GM19397 (cell line): ENCODE results near the gene GSK3B.

Experiments used
- ATAC-seq: cut with Tn5 transposase; IDR thresholded peaks from one replicate; pipeline ENCODE4 v1.9.1; 2021; ENCODE audit warnings: mild to moderate bottlenecking, moderate library complexity; ENCODE audit not compliant: unreplicated experiment

GSK3B gene

GRCh38 chr3:119945291-119945690, 149.0 kb downstream of the GSK3B start:
- no peak for ATAC-seq

DNA sequence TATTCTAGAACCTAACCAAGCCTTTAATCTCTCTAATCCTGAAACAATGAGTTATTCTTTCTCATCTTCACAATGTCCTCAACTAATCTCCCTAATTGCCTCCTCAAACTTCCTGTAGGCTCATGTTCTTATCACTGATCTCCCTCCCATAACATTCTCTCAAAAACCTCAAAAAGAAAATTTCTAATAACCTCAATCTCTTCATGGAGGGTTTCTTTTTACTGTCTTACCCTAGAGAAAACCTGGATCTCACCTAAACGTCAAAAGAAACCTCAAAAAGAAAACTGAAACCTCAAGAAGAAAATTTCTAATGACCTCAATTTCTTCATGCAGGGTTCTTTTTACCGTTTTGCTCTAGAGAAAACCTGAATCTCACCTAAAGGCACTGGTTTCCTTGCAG, 150.2 kb downstream of the GSK3B start:
- ATAC-seq: no peak

DNA sequence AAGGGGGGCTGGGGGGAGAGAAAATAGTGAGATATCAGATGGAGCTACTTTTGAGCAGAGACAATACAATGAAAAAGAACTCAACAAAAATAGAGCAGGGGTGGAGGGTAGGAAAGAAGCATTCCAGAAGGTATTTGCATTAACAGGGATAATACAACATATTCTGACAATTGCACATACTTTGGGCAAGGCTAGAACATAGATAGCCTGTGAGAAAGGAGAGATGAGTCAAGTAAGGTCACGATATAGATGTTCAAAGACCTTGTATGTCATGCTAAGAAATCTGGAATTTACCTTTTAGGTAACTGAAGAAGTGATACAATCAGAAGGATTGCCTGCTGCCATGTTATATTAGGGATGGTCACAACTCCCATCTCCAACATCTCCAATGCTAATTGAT, 155.2 kb downstream of the GSK3B start:
- no peak for ATAC-seq

GRCh38 chr3:119937229-119937628, 157.0 kb downstream of the GSK3B start:
- peak; percentile 100 for ATAC-seq

- no peak for ATAC-seq
Measured at GRCh38 chr3:119934249-119934648, 160.0 kb downstream of the GSK3B start.

DNA sequence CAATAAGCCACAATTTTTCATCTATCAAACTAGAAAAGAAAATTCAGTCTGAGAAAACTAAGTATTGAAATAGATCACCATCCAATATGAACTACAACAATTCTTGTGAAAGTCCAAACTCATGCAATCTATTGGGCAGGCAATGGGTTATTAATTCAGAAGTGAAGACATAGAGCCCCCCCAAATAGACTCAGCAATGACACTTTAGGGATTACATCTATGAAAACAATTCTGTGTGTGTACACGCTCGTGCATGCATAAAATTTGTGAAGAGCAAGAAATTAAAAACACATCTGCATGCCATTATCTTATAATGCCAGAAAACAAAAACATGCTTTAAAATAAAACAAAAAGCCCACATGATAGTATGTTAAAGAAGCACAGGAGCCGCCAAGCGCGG, 161.0 kb downstream of the GSK3B start:
- no peak for ATAC-seq

DNA sequence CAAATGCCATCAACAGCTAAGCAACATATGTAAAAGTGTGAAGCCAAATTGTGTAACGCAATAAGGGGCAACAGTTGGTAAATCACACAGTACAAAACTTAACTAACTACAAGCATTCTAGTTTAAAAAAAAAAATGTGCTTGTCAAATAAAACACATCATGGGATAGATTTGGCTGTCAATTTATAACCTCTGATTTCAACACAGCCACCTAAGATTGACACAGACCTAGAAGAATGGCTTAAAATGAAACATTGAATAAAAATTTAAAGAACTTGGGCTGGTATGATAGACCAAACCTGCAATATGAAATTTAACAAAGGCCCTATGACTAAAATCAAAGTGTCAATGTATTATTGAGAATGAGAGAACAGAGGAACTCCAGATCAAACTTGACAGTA, 164.0 kb downstream of the GSK3B start:
- no peak for ATAC-seq

- ATAC-seq: no peak
Measured at GRCh38 chr3:119927190-119927589, 167.1 kb downstream of the GSK3B start.

GRCh38 chr3:119924111-119925094, 169.8 kb downstream of the GSK3B start:
- no peak for ATAC-seq

DNA sequence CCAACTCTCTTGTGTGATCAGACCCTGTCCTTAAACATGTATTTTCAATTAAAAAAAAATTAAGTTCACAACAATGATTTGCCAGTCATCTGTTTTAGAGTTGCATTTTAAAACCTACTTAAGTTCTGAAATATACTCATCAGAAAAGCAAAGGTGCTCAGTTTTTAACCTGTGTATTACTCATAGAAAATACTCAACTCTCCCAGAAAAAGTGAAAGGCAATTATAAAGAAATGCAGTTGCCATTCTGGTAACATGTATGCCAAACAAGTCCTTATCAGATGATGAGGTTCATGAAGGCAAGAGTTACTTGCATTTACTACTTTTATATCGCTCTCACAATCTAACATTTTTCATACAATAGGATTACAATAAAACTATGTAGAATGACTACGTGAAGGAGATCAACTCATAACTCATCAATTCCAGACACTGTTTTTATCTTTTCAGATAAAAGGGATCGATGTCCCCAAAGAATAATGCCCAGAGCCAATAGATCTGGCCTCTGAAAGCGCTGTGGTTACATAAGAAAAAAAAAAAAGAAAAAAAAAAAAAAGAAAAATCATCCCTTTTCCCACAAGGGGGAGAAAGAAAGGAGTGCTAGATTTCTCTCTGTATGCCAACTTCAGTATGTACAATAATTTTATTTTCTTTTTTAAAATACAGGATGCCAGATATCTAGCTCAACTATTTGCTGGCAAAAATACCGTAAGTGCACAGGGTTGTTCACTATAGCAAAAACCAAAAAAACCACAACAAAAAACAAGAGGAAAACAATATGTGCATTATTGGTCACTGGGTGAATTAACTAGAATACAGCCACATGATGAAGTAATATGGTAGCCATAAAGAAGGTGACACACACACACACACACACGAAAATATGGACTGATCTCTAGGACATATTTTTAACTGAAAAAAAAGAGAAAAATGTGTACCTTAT, 175.0 kb downstream of the GSK3B start:
- ATAC-seq: no peak

DNA sequence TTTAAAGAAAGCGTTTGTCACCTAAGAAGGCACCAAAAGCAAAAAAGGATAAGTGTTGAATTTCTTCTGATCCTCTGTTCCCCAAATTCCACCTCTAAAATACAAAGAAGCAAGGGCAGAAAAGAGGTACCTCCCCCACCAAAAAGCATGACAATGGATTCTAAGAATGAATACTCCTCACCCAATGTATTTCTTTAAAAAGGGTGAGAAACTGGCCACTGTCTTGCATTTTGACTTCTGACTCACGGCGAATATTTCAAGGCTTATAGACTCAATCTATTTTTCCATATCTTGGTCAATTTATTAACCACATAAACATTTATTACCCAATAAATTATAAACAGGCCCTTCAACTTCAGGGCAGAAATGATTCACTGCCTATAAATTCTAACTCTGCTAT, 181.2 kb downstream of the GSK3B start:
- no peak for ATAC-seq

DNA sequence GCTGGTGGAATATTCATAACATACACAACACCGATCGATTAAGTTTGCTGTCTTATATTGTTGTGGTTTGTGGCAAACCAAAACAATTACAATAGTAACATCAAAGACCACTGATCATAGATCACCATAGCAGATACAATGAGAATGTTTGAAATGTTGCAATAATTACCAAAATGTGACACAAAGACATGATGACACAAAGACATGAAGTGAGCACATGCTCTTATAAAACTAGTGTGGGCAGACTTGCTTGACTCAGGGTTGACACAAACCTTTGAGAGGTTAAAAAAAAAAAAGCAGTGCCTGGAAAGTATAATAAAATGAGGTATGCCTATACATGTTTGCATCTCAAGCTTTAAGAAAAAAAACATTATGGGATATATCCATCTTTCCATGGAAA, 182.0 kb downstream of the GSK3B start:
- no peak for ATAC-seq

- ATAC-seq: no peak
Measured at GRCh38 chr3:119911748-119912147, 182.5 kb downstream of the GSK3B start.

GRCh38 chr3:119902061-119902460, 192.2 kb downstream of the GSK3B start:
- no peak for ATAC-seq

GRCh38 chr3:119901148-119901547, 193.1 kb downstream of the GSK3B start:
- ATAC-seq: no peak

DNA sequence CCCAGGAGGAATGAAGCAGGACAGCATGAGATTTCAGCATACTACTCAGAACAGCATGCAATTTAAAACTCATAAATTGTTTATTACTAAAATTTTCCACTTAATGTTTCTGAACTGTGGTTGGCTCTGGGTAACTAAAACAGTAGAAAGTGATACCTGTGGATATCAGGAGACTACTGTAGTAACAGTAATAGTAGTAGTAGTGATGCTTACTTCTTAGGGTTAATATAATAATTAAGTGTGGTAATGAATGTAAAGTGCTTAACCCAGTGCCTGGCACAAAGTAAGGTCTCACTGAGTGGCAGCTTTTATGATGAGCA, 195.1 kb downstream of the GSK3B start:
- ATAC-seq: no peak

DNA sequence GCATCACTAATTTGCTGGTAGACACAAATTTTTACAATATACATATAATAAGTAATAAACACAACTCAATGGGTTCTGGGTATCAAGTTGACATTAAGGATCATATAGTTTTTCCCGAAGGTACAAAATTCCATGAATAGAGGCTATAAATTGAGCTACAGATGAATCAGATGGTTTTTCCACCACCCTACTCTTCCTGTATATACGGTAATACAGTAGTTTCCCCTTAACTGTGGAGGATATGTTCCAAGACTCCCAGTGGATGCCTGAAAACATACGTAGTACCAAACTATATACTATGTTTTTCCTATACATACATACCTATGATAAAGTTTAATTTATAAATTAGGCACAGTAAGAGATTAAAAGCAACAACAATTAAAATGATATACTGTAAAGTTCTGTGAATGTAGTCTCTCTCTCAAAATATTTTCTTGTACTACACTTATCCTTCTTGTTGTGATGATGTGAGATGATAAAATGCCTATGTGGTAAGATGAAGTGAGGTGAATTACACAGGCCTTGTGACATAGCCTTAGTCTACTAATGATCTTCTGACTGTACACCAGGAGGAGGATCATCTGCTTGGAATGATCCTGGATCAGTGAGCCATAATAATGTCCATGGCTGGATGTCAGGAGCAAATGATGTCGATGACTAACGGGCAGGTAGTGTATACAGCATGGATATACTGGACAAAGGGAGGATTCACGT, 195.6 kb downstream of the GSK3B start:
- no peak for ATAC-seq

DNA sequence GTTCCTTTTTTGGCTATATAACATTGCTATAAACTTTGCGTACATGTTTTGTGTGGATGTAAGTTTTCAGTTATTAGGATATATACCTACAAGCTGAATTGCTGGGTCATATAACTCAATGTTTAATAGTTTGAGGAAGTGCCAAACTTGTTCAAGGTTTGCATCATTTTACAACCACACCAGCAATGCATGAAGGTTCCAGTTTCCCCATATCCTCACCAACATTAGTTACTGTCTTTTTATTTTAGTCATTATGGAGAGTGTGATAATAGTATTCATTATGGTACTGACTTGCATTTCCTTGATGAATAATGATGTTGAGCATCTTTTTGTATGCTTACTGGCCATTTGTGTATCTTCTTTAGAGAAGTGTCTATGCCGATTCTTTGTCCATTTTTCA, 200.1 kb downstream of the GSK3B start:
- ATAC-seq: no peak

DNA sequence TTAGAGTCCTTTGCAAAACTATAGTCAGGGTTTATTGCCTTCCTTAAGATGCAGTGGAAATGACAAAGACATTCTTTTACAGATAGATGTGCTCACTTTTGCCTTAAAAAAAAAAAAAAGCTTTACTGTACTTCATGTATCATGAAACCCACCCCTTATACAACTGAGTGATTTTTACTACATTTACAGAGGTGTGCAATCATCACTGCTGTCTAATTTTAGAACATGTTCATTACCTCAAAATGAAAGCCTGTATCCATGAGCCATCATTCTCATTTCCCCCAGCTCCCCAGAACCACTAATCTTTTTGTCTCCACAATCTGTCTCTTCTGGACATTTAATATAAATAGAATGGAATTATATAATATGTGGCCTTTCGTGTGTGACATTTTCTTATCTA, 200.5 kb downstream of the GSK3B start:
- no peak for ATAC-seq

GRCh38 chr3:119891944-119892721, 202.1 kb downstream of the GSK3B start:
- ATAC-seq: no peak
